Panc1 (cell line): ENCODE data around the gene NR0B2.

Experiments
- CTCF ChIP-seq: fragments of 450-650 bp; IDR thresholded peaks from 2 replicates; pipeline ENCODE4 v1.5.1; 2017; ENCODE audit warnings: mild to moderate bottlenecking
- TCF7L2 ChIP-seq: IDR thresholded peaks from 2 replicates; pipeline ENCODE4 v1.6.1; 2011; ENCODE audit warnings: mild to moderate bottlenecking, low read depth, low read length, inconsistent platforms
- TF ChIP-seq, protein P1 (sequence below), 2 experiments: IDR thresholded peaks; 2 replicates each; pipeline ENCODE4 v1.6.1; 2011 to 2012; ENCODE audit warnings: low read depth in 2 of 2, control low read depth in 1 of 2, low read length in 1 of 2, mild to moderate bottlenecking in 1 of 2, moderate library complexity in 1 of 2; ENCODE audit not compliant: insufficient read depth in 1 of 2

GRCh38 chr1:26877326-26877725 lies 36.4 kb downstream of the NR0B2 start:
- TF ChIP-seq CTCF (no peak), TCF7L2 (no peak)
- TF ChIP-seq, protein P1, sequence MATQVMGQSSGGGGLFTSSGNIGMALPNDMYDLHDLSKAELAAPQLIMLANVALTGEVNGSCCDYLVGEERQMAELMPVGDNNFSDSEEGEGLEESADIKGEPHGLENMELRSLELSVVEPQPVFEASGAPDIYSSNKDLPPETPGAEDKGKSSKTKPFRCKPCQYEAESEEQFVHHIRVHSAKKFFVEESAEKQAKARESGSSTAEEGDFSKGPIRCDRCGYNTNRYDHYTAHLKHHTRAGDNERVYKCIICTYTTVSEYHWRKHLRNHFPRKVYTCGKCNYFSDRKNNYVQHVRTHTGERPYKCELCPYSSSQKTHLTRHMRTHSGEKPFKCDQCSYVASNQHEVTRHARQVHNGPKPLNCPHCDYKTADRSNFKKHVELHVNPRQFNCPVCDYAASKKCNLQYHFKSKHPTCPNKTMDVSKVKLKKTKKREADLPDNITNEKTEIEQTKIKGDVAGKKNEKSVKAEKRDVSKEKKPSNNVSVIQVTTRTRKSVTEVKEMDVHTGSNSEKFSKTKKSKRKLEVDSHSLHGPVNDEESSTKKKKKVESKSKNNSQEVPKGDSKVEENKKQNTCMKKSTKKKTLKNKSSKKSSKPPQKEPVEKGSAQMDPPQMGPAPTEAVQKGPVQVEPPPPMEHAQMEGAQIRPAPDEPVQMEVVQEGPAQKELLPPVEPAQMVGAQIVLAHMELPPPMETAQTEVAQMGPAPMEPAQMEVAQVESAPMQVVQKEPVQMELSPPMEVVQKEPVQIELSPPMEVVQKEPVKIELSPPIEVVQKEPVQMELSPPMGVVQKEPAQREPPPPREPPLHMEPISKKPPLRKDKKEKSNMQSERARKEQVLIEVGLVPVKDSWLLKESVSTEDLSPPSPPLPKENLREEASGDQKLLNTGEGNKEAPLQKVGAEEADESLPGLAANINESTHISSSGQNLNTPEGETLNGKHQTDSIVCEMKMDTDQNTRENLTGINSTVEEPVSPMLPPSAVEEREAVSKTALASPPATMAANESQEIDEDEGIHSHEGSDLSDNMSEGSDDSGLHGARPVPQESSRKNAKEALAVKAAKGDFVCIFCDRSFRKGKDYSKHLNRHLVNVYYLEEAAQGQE (IDR thresholded peaks at IDR 0.05; ENCODE audit: insufficient read depth in 1 of 2, low read depth in 2 of 2, low read length in 1 of 2) = no peak
